SK-N-SH treated with all-trans-retinoic acid at 6 μM for 48 hours (cell line): ENCODE results near the gene HIF3A.

Experiments used
- ARNTL ChIP-seq: fragments of 450-650 bp; formaldehyde crosslinking; IDR thresholded peaks from 2 replicates; pipeline ENCODE4 v1.5.0; 2020; ENCODE audit warnings: low read depth, mild to moderate bottlenecking, moderate library complexity, borderline replicate concordance
- OSR1 ChIP-seq: fragments of 250-450 bp; sonication (Bioruptor Pico); IDR thresholded peaks from 2 replicates; pipeline ENCODE4 v1.8.0; 2022; ENCODE audit warnings: moderate library complexity, mild to moderate bottlenecking, inconsistent platforms
- PPARA ChIP-seq: fragments of 250-450 bp; sonication (Bioruptor Pico); IDR thresholded peaks from 2 replicates; pipeline ENCODE4 v1.5.0; 2020; ENCODE audit warnings: mild to moderate bottlenecking, borderline replicate concordance
- RARB ChIP-seq: fragments of 250-450 bp; sonication (Bioruptor Pico); IDR thresholded peaks from 2 replicates; pipeline ENCODE4 v1.8.0; 2021; ENCODE audit warnings: mild to moderate bottlenecking, moderate library complexity
- SNAI2 ChIP-seq: fragments of 250-450 bp; sonication (Bioruptor Pico); IDR thresholded peaks from 2 replicates; pipeline ENCODE4 v1.5.0; 2020; ENCODE audit warnings: mild to moderate bottlenecking, moderate library complexity
- ZC3H10 ChIP-seq: fragments of 250-450 bp; sonication (Bioruptor Pico); IDR thresholded peaks from 2 replicates; pipeline ENCODE4 v1.5.1; 2021; ENCODE audit warnings: mild to moderate bottlenecking, moderate library complexity
- ZFP3 ChIP-seq: fragments of 250-450 bp; sonication (Bioruptor Pico); IDR thresholded peaks from 2 replicates; pipeline ENCODE4 v1.5.0; 2020; ENCODE audit warnings: mild to moderate bottlenecking, moderate library complexity
- ZFP30 ChIP-seq: fragments of 450-650 bp; formaldehyde crosslinking; IDR thresholded peaks from 2 replicates; pipeline ENCODE4 v1.5.0; 2022; ENCODE audit warnings: mild to moderate bottlenecking, moderate library complexity
- TF ChIP-seq, protein P1 (sequence below): fragments of 250-450 bp; sonication (Bioruptor Pico); IDR thresholded peaks from 2 replicates; pipeline ENCODE4 v1.5.1; 2021; ENCODE audit warnings: mild to moderate bottlenecking, moderate library complexity
- TF ChIP-seq, protein P2 (sequence below): fragments of 250-450 bp; sonication (Bioruptor Pico); IDR thresholded peaks from 2 replicates; pipeline ENCODE4 v1.8.0; 2020; ENCODE audit warnings: mild to moderate bottlenecking, moderate library complexity, borderline replicate concordance
- TF ChIP-seq, protein P3 (sequence below): fragments of 250-450 bp; sonication (Bioruptor Pico); IDR thresholded peaks from 2 replicates; pipeline ENCODE4 v1.5.0; 2020; ENCODE audit warnings: mild to moderate bottlenecking, moderate library complexity
- TF ChIP-seq, protein P4 (sequence below): fragments of 250-450 bp; sonication (Bioruptor Pico); IDR thresholded peaks from 2 replicates; pipeline ENCODE4 v1.5.1; 2020; ENCODE audit warnings: low read depth, mild to moderate bottlenecking, moderate library complexity

DNA sequence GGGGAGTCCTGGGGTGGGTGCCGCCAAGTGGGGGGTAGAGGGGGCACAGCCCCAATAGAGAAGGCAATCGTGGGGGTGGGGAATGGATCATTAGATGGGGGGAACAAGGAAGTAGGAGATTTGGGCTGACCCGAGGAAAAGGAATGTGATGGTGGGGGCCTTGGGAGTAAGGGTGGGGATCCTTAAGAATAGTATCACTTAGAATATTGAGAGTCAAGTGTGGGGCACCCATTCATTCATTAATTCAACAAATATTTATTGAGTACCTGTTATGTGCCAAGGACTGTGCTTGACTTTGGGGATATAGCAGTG lies 50.7 kb downstream of the HIF3A start:
- TF ChIP-seq SNAI2 (CRISPR knock-in tag) (no peak), ZFP3 (CRISPR knock-in tag) (no peak), ZC3H10 (CRISPR knock-in tag) (no peak), OSR1 (CRISPR knock-in tag) (no peak), ZFP30 (CRISPR knock-in tag) (no peak), ARNTL (CRISPR knock-in tag) (no peak), RARB (no peak), PPARA (CRISPR knock-in tag) (no peak)
- TF ChIP-seq, protein P1, sequence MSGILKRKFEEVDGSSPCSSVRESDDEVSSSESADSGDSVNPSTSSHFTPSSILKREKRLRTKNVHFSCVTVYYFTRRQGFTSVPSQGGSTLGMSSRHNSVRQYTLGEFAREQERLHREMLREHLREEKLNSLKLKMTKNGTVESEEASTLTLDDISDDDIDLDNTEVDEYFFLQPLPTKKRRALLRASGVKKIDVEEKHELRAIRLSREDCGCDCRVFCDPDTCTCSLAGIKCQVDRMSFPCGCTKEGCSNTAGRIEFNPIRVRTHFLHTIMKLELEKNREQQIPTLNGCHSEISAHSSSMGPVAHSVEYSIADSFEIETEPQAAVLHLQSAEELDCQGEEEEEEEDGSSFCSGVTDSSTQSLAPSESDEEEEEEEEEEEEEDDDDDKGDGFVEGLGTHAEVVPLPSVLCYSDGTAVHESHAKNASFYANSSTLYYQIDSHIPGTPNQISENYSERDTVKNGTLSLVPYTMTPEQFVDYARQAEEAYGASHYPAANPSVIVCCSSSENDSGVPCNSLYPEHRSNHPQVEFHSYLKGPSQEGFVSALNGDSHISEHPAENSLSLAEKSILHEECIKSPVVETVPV (CRISPR knock-in tag) = no peak
- TF ChIP-seq, protein P2, sequence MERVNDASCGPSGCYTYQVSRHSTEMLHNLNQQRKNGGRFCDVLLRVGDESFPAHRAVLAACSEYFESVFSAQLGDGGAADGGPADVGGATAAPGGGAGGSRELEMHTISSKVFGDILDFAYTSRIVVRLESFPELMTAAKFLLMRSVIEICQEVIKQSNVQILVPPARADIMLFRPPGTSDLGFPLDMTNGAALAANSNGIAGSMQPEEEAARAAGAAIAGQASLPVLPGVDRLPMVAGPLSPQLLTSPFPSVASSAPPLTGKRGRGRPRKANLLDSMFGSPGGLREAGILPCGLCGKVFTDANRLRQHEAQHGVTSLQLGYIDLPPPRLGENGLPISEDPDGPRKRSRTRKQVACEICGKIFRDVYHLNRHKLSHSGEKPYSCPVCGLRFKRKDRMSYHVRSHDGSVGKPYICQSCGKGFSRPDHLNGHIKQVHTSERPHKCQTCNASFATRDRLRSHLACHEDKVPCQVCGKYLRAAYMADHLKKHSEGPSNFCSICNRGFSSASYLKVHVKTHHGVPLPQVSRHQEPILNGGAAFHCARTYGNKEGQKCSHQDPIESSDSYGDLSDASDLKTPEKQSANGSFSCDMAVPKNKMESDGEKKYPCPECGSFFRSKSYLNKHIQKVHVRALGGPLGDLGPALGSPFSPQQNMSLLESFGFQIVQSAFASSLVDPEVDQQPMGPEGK (CRISPR knock-in tag) = no peak
- TF ChIP-seq, protein P3, sequence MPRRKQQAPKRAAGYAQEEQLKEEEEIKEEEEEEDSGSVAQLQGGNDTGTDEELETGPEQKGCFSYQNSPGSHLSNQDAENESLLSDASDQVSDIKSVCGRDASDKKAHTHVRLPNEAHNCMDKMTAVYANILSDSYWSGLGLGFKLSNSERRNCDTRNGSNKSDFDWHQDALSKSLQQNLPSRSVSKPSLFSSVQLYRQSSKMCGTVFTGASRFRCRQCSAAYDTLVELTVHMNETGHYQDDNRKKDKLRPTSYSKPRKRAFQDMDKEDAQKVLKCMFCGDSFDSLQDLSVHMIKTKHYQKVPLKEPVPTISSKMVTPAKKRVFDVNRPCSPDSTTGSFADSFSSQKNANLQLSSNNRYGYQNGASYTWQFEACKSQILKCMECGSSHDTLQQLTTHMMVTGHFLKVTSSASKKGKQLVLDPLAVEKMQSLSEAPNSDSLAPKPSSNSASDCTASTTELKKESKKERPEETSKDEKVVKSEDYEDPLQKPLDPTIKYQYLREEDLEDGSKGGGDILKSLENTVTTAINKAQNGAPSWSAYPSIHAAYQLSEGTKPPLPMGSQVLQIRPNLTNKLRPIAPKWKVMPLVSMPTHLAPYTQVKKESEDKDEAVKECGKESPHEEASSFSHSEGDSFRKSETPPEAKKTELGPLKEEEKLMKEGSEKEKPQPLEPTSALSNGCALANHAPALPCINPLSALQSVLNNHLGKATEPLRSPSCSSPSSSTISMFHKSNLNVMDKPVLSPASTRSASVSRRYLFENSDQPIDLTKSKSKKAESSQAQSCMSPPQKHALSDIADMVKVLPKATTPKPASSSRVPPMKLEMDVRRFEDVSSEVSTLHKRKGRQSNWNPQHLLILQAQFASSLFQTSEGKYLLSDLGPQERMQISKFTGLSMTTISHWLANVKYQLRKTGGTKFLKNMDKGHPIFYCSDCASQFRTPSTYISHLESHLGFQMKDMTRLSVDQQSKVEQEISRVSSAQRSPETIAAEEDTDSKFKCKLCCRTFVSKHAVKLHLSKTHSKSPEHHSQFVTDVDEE (CRISPR knock-in tag) = no peak
- TF ChIP-seq, protein P4, sequence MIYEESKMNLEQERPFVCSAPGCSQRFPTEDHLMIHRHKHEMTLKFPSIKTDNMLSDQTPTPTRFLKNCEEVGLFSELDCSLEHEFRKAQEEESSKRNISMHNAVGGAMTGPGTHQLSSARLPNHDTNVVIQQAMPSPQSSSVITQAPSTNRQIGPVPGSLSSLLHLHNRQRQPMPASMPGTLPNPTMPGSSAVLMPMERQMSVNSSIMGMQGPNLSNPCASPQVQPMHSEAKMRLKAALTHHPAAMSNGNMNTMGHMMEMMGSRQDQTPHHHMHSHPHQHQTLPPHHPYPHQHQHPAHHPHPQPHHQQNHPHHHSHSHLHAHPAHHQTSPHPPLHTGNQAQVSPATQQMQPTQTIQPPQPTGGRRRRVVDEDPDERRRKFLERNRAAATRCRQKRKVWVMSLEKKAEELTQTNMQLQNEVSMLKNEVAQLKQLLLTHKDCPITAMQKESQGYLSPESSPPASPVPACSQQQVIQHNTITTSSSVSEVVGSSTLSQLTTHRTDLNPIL (CRISPR knock-in tag) = no peak
